HEK293T (cell line): ENCODE data around the gene ARL10.

Source experiments
- CTCF ChIA-PET: fragments of 350-600 bp; formaldehyde crosslinking; extraction: SDS; loops from one replicate; lab custom pipeline; 2021; ENCODE audit warnings: antibody characterized with exemption, inconsistent platforms; lab: Yijun Ruan, JAX
- POLR2A ChIA-PET: fragments of 350-600 bp; formaldehyde crosslinking; extraction: SDS; loops from one replicate; lab custom pipeline; 2020; ENCODE audit warnings: antibody characterized with exemption, inconsistent platforms; lab: Yijun Ruan, JAX
- DNase-seq: peaks from one replicate; pipeline ENCODE4 v3.0.0; 2012; ENCODE audit warnings: mixed read lengths; ENCODE audit errors: extremely low spot score
- ARNT ChIP-seq: fragments of 450-650 bp; IDR thresholded peaks from 2 replicates; pipeline ENCODE4 v1.6.1; 2017; ENCODE audit warnings: mild to moderate bottlenecking
- BHLHE40 ChIP-seq: fragments of 450-650 bp; IDR thresholded peaks from 2 replicates; pipeline ENCODE4 v1.6.1; 2016; ENCODE audit warnings: mild to moderate bottlenecking, moderate library complexity, borderline replicate concordance
- CTBP1 ChIP-seq: fragments of 450-650 bp; IDR thresholded peaks from 2 replicates; pipeline ENCODE4 v1.6.1; 2016; ENCODE audit warnings: borderline replicate concordance
- ELF4 ChIP-seq: fragments of 450-650 bp; IDR thresholded peaks from 2 replicates; pipeline ENCODE4 v1.6.1; 2017; ENCODE audit warnings: antibody characterized with exemption
- FOXA1 ChIP-seq: fragments of 450-650 bp; IDR thresholded peaks from 2 replicates; pipeline ENCODE4 v1.6.1; 2016; ENCODE audit warnings: mild to moderate bottlenecking
- FOXK2 ChIP-seq: fragments of 450-650 bp; IDR thresholded peaks from 2 replicates; pipeline ENCODE4 v1.6.1; 2016; ENCODE audit warnings: mild to moderate bottlenecking
- FOXM1 ChIP-seq: fragments of 450-650 bp; IDR thresholded peaks from 2 replicates; pipeline ENCODE4 v1.6.1; 2017; ENCODE audit warnings: mild to moderate bottlenecking, borderline replicate concordance
- HDGF ChIP-seq: fragments of 450-650 bp; IDR thresholded peaks from 2 replicates; pipeline ENCODE4 v1.6.1; 2017; ENCODE audit warnings: antibody characterized with exemption, borderline replicate concordance
- L3MBTL2 ChIP-seq: fragments of 450-650 bp; conservative IDR thresholded peaks from 2 replicates; pipeline ENCODE4 v1.6.1; 2016; ENCODE audit warnings: mild to moderate bottlenecking
- LEF1 ChIP-seq: fragments of 450-650 bp; IDR thresholded peaks from 2 replicates; pipeline ENCODE4 v1.6.1; 2017; ENCODE audit warnings: mild to moderate bottlenecking, borderline replicate concordance
- NFRKB ChIP-seq: fragments of 450-650 bp; IDR thresholded peaks from 2 replicates; pipeline ENCODE4 v1.6.1; 2016; ENCODE audit warnings: mild to moderate bottlenecking, moderate library complexity
- PKNOX1 ChIP-seq: fragments of 450-650 bp; IDR thresholded peaks from 2 replicates; pipeline ENCODE4 v1.6.1; 2016
- SP1 ChIP-seq: fragments of 450-650 bp; IDR thresholded peaks from 2 replicates; pipeline ENCODE4 v1.6.1; 2017
- SUZ12 ChIP-seq: fragments of 450-650 bp; IDR thresholded peaks from 2 replicates; pipeline ENCODE4 v1.6.1; 2016; ENCODE audit warnings: mild to moderate bottlenecking
- TARDBP ChIP-seq: fragments of 450-650 bp; IDR thresholded peaks from 2 replicates; pipeline ENCODE4 v1.6.1; 2016
- ZNF384 ChIP-seq: fragments of 450-650 bp; IDR thresholded peaks from 2 replicates; pipeline ENCODE4 v1.6.1; 2016

Gene ARL10

DNA sequence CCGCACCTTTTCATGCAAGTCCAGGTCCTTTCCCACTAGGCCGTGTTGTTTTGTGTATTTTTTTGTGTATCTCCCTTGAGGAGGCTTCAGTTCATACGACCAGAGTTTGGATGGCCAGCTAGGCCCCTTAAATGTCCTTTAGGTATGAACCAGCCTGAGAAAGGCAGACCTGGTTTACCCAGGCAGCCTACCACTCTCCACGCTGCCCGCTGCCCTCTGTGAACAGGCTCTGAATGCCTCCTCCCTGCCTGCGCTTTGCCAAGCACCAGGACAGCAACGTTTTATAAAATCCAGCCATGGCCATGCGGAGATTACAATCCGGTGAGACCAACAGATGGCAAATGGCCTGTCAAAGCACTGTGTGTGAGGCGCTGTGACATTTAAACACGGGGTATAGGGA, 51.7 kb downstream of the ARL10 start:
- no peak for DNase-seq
- TF ChIP-seq L3MBTL2 (no peak), HDGF (no peak), BHLHE40 (no peak), FOXK2 (no peak), FOXM1 (no peak), FOXA1 (no peak), ARNT (no peak), SP1 (no peak)
- POLR2A ChIA-PET = interaction anchor here (0.6 to 2.4 kb wide), 6 partner anchors 28 to 126 kb away, joined by 3 to 12 read pairs (median 8); partner anchors contain the start of genes FAF2, HIGD2A, KIAA1191 and NOP16
- CTCF ChIA-PET = interaction anchor here (1.0 to 1.7 kb wide), 4 partner anchors 9 to 156 kb away, joined by 3 to 8 read pairs (median 4); partner anchors contain the start of gene FAF2

GRCh38 chr5:176418251-176418650, 53.0 kb downstream of the ARL10 start:
- no peak for TF ChIP-seq NFRKB
- no peak for TF ChIP-seq SP1
- TF ChIP-seq LEF1 = no peak
- no peak for TF ChIP-seq ELF4
- no peak for TF ChIP-seq PKNOX1
- no peak for TF ChIP-seq SUZ12
- TF ChIP-seq HDGF = no peak
- no peak for TF ChIP-seq TARDBP
- TF ChIP-seq BHLHE40 = no peak
- TF ChIP-seq L3MBTL2 = no peak
- TF ChIP-seq ARNT = no peak
- TF ChIP-seq CTBP1 = no peak
- no peak for TF ChIP-seq FOXM1
- no peak for TF ChIP-seq FOXA1
- no peak for TF ChIP-seq FOXK2
- TF ChIP-seq ZNF384 = no peak
- DNase-seq = no peak
- CTCF ChIA-PET = interaction anchor here (0.6 to 1.3 kb wide), 3 partner anchors 30 to 155 kb away, joined by 3 to 4 read pairs (median 3); partner anchors contain the start of gene FAF2
- POLR2A ChIA-PET = interaction anchor here (2.2 to 2.4 kb wide), 2 partner anchors 30 to 119 kb away, joined by 10 to 12 read pairs; partner anchors contain the start of genes FAF2 and RNF44

GRCh38 chr5:176420086-176420485, 54.8 kb downstream of the ARL10 start:
- ChIA-PET POLR2A (no interaction called here), CTCF (no interaction called here)
- DNase-seq = no peak
- no peak for TF ChIP-seq BHLHE40
- TF ChIP-seq FOXA1 = no peak
- TF ChIP-seq CTBP1 = no peak
- no peak for TF ChIP-seq PKNOX1

- DNase-seq = no peak
- ChIA-PET CTCF (no interaction called here), POLR2A (interaction anchor here (1.4 kb wide), 1 partner anchor 27 kb away, joined by 5 read pairs; the partner anchor contains the start of gene FAF2)
- TF ChIP-seq ELF4 (no peak), L3MBTL2 (no peak), ARNT (no peak), CTBP1 (no peak), HDGF (no peak), TARDBP (no peak), FOXM1 (no peak), FOXK2 (no peak), SUZ12 (no peak), LEF1 (no peak), PKNOX1 (no peak), SP1 (no peak), NFRKB (no peak), ZNF384 (no peak), FOXA1 (no peak), BHLHE40 (no peak)
Observed at GRCh38 chr5:176420972-176421544, 55.8 kb downstream of the ARL10 start.

DNA sequence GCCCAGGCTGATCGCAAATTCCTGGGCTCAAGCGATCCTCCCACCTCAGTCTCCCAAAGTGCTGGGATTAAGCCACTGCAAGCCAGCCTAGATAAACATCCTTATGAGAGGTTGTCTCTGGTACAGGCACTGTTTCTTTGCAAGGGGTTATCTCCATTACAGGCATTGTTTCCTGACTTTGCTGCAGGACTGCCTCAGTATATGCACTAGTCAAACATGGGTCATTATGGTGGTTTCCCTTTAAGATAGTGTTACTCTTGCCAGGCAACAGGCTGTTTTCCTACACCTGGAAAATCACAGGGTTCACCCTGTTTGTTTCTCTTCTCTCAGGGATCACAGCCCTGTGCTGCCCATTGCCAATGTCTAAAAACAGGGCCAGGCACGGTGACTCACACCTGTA, 58.9 kb downstream of the ARL10 start:
- no peak for DNase-seq
- CTCF ChIA-PET = no interaction called here
- no peak for TF ChIP-seq ZNF384
- no peak for TF ChIP-seq CTBP1
- TF ChIP-seq TARDBP = no peak
- POLR2A ChIA-PET = no interaction called here

- ChIA-PET CTCF (interaction anchor here (1.4 kb wide), 1 partner anchor 8 kb away, joined by 3 read pairs; no protein-coding TSS in a partner anchor), POLR2A (no interaction called here)
- no peak for DNase-seq
- TF ChIP-seq FOXA1 (no peak), SP1 (no peak), FOXK2 (no peak), ELF4 (no peak), LEF1 (no peak)
Observed at GRCh38 chr5:176425138-176425537, 59.9 kb downstream of the ARL10 start.
